Common myeloid progenitor, CD34-positive (primary cell): ENCODE data around the gene TAS2R38.

Source experiments
- CTCF ChIA-PET: fragments of 350-600 bp; sonication (Branson Sonifier 250); formaldehyde crosslinking; loops from one replicate; lab custom pipeline; 2021; ENCODE audit warnings: antibody characterized with exemption; lab: Charles Lee
- POLR2A ChIA-PET: fragments of 350-600 bp; sonication (Branson Sonifier 250); formaldehyde crosslinking; loops from one replicate; lab custom pipeline; 2021; ENCODE audit warnings: antibody characterized with exemption; lab: Charles Lee
- DNase-seq, 3 donors: peaks; one replicate each; pipeline versions ENCODE4 v3.0.0 to v3.0.0-alpha.2; 2013
- H3K27ac ChIP-seq, 2 experiments: 1 replicate in 1 of 2; 2 replicates in 1 of 2; pipeline ENCODE4 v1.7.0; 2013; ENCODE audit warnings: inconsistent platforms in 2 of 2, low read length in 2 of 2, mild to moderate bottlenecking in 2 of 2, low read depth in 1 of 2, moderate library complexity in 1 of 2; ENCODE audit not compliant: severe bottlenecking in 2 of 2, insufficient read depth in 1 of 2, poor library complexity in 1 of 2
- H3K27me3 ChIP-seq, 5 experiments: replicated peaks in 2 of 5; 1 replicate in 3 of 5; 2 replicates in 2 of 5; pipeline versions ENCODE4 v1.6.1 to v1.7.0; 2013; ENCODE audit warnings: low read length in 4 of 5, mild to moderate bottlenecking in 2 of 5, moderate library complexity in 2 of 5, inconsistent platforms in 1 of 5; ENCODE audit not compliant: insufficient read depth in 5 of 5, control insufficient read depth in 4 of 5
- H3K36me3 ChIP-seq, 4 experiments: 1 replicate in 2 of 4; 2 replicates in 2 of 4; pipeline versions ENCODE4 v1.6.1 to v1.7.0; 2013; ENCODE audit warnings: low read length in 3 of 4, control low read depth in 1 of 4, mild to moderate bottlenecking in 1 of 4; ENCODE audit not compliant: control insufficient read depth in 4 of 4, insufficient read depth in 4 of 4
- H3K4me1 ChIP-seq, 4 experiments: 1 replicate in 3 of 4; 2 replicates in 1 of 4; pipeline versions ENCODE4 v1.6.1 to v1.7.1; 2013; ENCODE audit warnings: low read length in 3 of 4, mild to moderate bottlenecking in 3 of 4, control low read depth in 1 of 4, inconsistent platforms in 1 of 4, moderate library complexity in 1 of 4; ENCODE audit not compliant: control insufficient read depth in 4 of 4, insufficient read depth in 4 of 4; ENCODE audit errors: control extremely low read depth in 1 of 4
- H3K4me3 ChIP-seq, 7 experiments: 1 replicate in 4 of 7; 2 replicates in 3 of 7; pipeline versions ENCODE4 v1.5.1 to v1.7.0; 2013; ENCODE audit warnings: mild to moderate bottlenecking in 7 of 7, low read length in 6 of 7, moderate library complexity in 6 of 7, inconsistent platforms in 2 of 7, low read depth in 2 of 7, control low read depth in 1 of 7; ENCODE audit not compliant: insufficient read depth in 4 of 7, control insufficient read depth in 1 of 7; ENCODE audit errors: extremely low read depth in 1 of 7
- H3K9me3 ChIP-seq, 5 experiments: 1 replicate in 4 of 5; 2 replicates in 1 of 5; pipeline versions ENCODE4 v1.6.1 to v1.7.1; 2013; ENCODE audit warnings: low read length in 4 of 5, mild to moderate bottlenecking in 2 of 5, inconsistent platforms in 1 of 5, low read depth in 1 of 5, moderate library complexity in 1 of 5; ENCODE audit not compliant: control insufficient read depth in 4 of 5, insufficient read depth in 2 of 5; ENCODE audit errors: control extremely low read depth in 1 of 5
- WGBS: methylation state at CpG from one replicate; pipeline ENCODE4 v1.1.5; 2013; ENCODE audit not compliant: insufficient coverage; 5-methylcytosine and 5-hydroxymethylcytosine counted together

Gene TAS2R38

GRCh38 chr7:141952461-141952860 is 21.1 kb downstream of the TAS2R38 start:
- H3K9me3 ChIP-seq = peaks cover 0 to 1% (median 0%) of the 10 kb centered on the region in 5 experiments
- DNase-seq = no peak
- ChIA-PET POLR2A (no interaction called here), CTCF (no interaction called here)
- H3K27me3 ChIP-seq = no peaks in the 10 kb centered on the region
- peaks cover 8 to 63% (median 22%) of the 10 kb centered on the region in 4 experiments for H3K4me1 ChIP-seq
- H3K4me3 ChIP-seq = no peak overlapping the region
- WGBS = no CpG with 5 or more reads among the region's 1 CpG
- no peaks in the 10 kb centered on the region for H3K36me3 ChIP-seq
- H3K27ac ChIP-seq = no peak overlapping the region

- Histone ChIP-seq H3K4me3 (no peak overlapping the region), H3K9me3 (peaks cover 0 to 1% (median 0%) of the 10 kb centered on the region in 5 experiments), H3K27me3 (no peaks in the 10 kb centered on the region), H3K4me1 (peaks cover 6 to 62% (median 20%) of the 10 kb centered on the region in 4 experiments), H3K27ac (no peak overlapping the region), H3K36me3 (no peaks in the 10 kb centered on the region)
- 83% methylated on average over 1 of the region's 1 CpG for WGBS
- ChIA-PET CTCF (interaction anchor here (1.3 kb wide), 1 partner anchor 23 kb away, joined by 3 read pairs; no protein-coding TSS in a partner anchor), POLR2A (no interaction called here)
- DNase-seq = no peak
Measured at GRCh38 chr7:141950806-141951205, 22.8 kb downstream of the TAS2R38 start.

GRCh38 chr7:141949911-141950310 is 23.7 kb downstream of the TAS2R38 start:
- Histone ChIP-seq H3K9me3 (peaks cover 0 to 1% (median 0%) of the 10 kb centered on the region in 5 experiments), H3K36me3 (no peaks in the 10 kb centered on the region), H3K4me1 (peaks cover 7 to 66% (median 22%) of the 10 kb centered on the region in 4 experiments), H3K4me3 (no peak overlapping the region), H3K27ac (no peak overlapping the region), H3K27me3 (no peaks in the 10 kb centered on the region)
- ChIA-PET POLR2A (no interaction called here), CTCF (interaction anchor here (1.3 kb wide), 1 partner anchor 22 kb away, joined by 3 read pairs; no protein-coding TSS in a partner anchor)
- DNase-seq = no peak
- WGBS = 100% methylated on average over 3 of the region's 3 CpGs

- H3K4me3 ChIP-seq = no peak overlapping the region
- ChIA-PET CTCF (no interaction called here), POLR2A (no interaction called here)
- 83% methylated on average over 2 of the region's 2 CpGs for WGBS
- peaks cover 0 to 1% (median 0%) of the 10 kb centered on the region in 5 experiments for H3K9me3 ChIP-seq
- H3K27ac ChIP-seq = no peak overlapping the region
- no peaks in the 10 kb centered on the region for H3K36me3 ChIP-seq
- peaks cover 7 to 66% (median 21%) of the 10 kb centered on the region in 4 experiments for H3K4me1 ChIP-seq
- H3K27me3 ChIP-seq = no peaks in the 10 kb centered on the region
- peak in 2 of 3 donors; percentile 20 to 29 for DNase-seq
Measured at GRCh38 chr7:141949451-141949850, 24.1 kb downstream of the TAS2R38 start.

- Histone ChIP-seq H3K9me3 (peaks cover 0 to 1% (median 0%) of the 10 kb centered on the region in 5 experiments), H3K4me3 (no peak overlapping the region), H3K36me3 (no peaks in the 10 kb centered on the region), H3K4me1 (peaks cover 7 to 65% (median 19%) of the 10 kb centered on the region in 4 experiments), H3K27ac (no peak overlapping the region), H3K27me3 (no peaks in the 10 kb centered on the region)
- POLR2A ChIA-PET = no interaction called here
- 92% methylated on average over 2 of the region's 2 CpGs for WGBS
- CTCF ChIA-PET = no interaction called here
- DNase-seq = no peak
Measured at GRCh38 chr7:141949021-141949420, 24.6 kb downstream of the TAS2R38 start.

GRCh38 chr7:141946796-141947195 is 26.8 kb downstream of the TAS2R38 start, which contains the start of gene CLEC5A:
Gene CLEC5A (minus strand): TSS chr7:141946974. CDS start chr7:141946292, 682 bp downstream.
- Histone ChIP-seq H3K27ac (no peak within 1 kb of the TSS), H3K27me3 (no peaks in the 10 kb centered on the region), H3K36me3 (no peaks in the 10 kb centered on the region), H3K4me3 (peak within 1 kb of the TSS in 1 of 7 experiments; percentile 39), H3K4me1 (peaks cover 7 to 46% (median 13%) of the 10 kb centered on the region in 4 experiments), H3K9me3 (peaks cover 0 to 1% (median 0%) of the 10 kb centered on the region in 5 experiments)
- CTCF ChIA-PET = interaction anchor here (0.7 kb wide), 1 partner anchor 32 kb away, joined by 3 read pairs; no protein-coding TSS in a partner anchor
- 60% methylated on average over 1 of the region's 3 CpGs for WGBS
- no peak for DNase-seq
- POLR2A ChIA-PET = no interaction called here

- CTCF ChIA-PET = interaction anchor here (0.7 to 1.9 kb wide), 2 partner anchors 9 to 14 kb away, joined by 3 to 10 read pairs; no protein-coding TSS in a partner anchor
- Histone ChIP-seq H3K27me3 (no peaks in the 10 kb centered on the region), H3K9me3 (peaks cover 0 to 9% (median 0%) of the 10 kb centered on the region in 5 experiments), H3K4me3 (peak overlapping the region in 1 of 7 experiments; percentile 21), H3K36me3 (no peaks in the 10 kb centered on the region), H3K4me1 (peaks cover 7 to 34% (median 13%) of the 10 kb centered on the region in 4 experiments), H3K27ac (no peak overlapping the region)
- peak; percentile 45 to 91 (median 85) for DNase-seq
- POLR2A ChIA-PET = interaction anchor here (0.6 kb wide), 1 partner anchor 60 kb away, joined by 3 read pairs; no protein-coding TSS in a partner anchor
- 50% methylated on average over 1 of the region's 3 CpGs for WGBS
Measured at GRCh38 chr7:141945356-141945755, 28.2 kb downstream of the TAS2R38 start.
